Endothelial cell (in vitro differentiated cells): Measurements from ENCODE around the gene MRGPRG. TPM values are rescaled to one million over a fixed set of nuclear protein-coding genes. Genes with fewer than 3 reads are reported as not detected.

Experiments
- DNase-seq: peaks from one replicate; pipeline ENCODE4 v3.0.0; 2021; ENCODE audit warnings: low spot score
- H3K27ac Mint-ChIP-seq: one replicate; pipeline ENCODE4 v1.8.0; 2021; ENCODE audit warnings: mixed read lengths, inconsistent platforms; ENCODE audit not compliant: unreplicated experiment
- H3K27me3 Mint-ChIP-seq: one replicate; pipeline ENCODE4 v1.8.0; 2021; ENCODE audit warnings: mild to moderate bottlenecking, moderate library complexity, mixed read lengths, inconsistent platforms; ENCODE audit not compliant: unreplicated experiment
- H3K36me3 Mint-ChIP-seq: one replicate; pipeline ENCODE4 v1.8.0; 2021; ENCODE audit warnings: mild to moderate bottlenecking, low read depth, mixed read lengths, inconsistent platforms; ENCODE audit not compliant: unreplicated experiment
- H3K4me1 Mint-ChIP-seq: one replicate; pipeline ENCODE4 v1.8.0; 2021; ENCODE audit warnings: mild to moderate bottlenecking, mixed read lengths, inconsistent platforms; ENCODE audit not compliant: unreplicated experiment
- H3K4me3 Mint-ChIP-seq: one replicate; pipeline ENCODE4 v1.8.0; 2021; ENCODE audit warnings: mild to moderate bottlenecking, mixed read lengths, inconsistent platforms; ENCODE audit not compliant: unreplicated experiment
- H3K9me3 Mint-ChIP-seq: one replicate; pipeline ENCODE4 v1.8.0; 2021; ENCODE audit warnings: mixed read lengths, inconsistent platforms; ENCODE audit not compliant: unreplicated experiment
- total RNA-seq: library from RNA; stranded (reverse); fragmentation: NEBNext Ultra II Directional; extraction: Animal tissue kit (Norgen Biotek cat#: 25700); gene quantifications from one replicate; pipeline ENCODE4 v1.2.1, GENCODE V29; 2021; ENCODE audit not compliant: unreplicated experiment
- TF ChIP-seq, protein P1 (sequence below): fragments of 200-600 bp; sonication (generic); IDR thresholded peaks from one replicate; pipeline ENCODE4 v1.5.0; 2021; ENCODE audit warnings: antibody characterized with exemption; ENCODE audit not compliant: unreplicated experiment

MRGPRG gene
- total RNA-seq, 1 donor from 2014 or later = not detected

DNA sequence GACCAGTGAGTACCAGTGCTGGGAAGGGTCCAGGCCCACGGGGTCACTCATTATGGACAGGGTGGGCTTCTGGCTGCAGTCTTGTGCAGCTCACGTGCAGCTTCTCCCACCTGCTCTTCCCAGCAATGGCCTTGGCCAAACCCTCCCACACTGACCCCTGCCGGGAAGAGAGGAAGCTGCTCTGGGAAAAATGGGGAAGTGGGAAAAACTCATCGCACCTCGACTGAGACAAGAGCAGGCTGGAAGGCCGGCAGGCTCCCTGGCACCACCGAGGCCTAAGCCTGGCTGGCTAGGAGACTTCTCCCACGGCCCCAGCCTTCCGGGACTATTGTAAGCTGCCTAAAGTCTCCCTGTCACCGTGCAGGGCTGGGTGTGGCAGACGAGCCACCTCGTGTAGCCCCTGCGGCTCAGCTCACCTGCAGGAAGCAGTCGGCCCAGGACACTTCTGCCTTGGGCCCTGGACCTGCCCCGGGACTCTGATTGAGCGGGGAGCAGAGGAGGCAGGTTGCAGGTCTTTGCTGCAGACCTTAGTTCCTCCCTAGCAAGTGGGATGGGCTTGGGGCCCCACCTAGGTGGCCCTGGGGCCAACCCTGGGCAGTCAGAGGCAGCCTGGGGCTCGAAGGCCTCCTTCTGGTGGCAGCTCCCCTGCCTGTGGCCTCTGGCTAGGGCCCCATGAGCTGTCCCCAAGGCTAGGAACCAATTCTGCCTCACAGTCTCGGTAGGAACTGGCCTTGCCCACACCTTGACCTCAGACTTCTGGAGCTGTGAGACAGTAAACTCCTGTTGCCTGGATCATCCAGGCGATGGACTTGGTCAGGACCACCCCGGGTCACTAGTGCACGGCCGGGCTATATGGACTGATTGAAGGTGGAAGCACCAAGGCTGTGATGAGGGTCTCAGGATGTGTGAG is 23.1 kb downstream of the MRGPRG start:
- no peaks in the 10 kb centered on the region for H3K9me3 Mint-ChIP-seq
- TF ChIP-seq, protein P1, sequence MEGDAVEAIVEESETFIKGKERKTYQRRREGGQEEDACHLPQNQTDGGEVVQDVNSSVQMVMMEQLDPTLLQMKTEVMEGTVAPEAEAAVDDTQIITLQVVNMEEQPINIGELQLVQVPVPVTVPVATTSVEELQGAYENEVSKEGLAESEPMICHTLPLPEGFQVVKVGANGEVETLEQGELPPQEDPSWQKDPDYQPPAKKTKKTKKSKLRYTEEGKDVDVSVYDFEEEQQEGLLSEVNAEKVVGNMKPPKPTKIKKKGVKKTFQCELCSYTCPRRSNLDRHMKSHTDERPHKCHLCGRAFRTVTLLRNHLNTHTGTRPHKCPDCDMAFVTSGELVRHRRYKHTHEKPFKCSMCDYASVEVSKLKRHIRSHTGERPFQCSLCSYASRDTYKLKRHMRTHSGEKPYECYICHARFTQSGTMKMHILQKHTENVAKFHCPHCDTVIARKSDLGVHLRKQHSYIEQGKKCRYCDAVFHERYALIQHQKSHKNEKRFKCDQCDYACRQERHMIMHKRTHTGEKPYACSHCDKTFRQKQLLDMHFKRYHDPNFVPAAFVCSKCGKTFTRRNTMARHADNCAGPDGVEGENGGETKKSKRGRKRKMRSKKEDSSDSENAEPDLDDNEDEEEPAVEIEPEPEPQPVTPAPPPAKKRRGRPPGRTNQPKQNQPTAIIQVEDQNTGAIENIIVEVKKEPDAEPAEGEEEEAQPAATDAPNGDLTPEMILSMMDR = no peak
- peaks cover 8% of the 10 kb centered on the region for H3K27me3 Mint-ChIP-seq
- H3K4me1 Mint-ChIP-seq = peaks cover 3% of the 10 kb centered on the region
- no peak for DNase-seq
- H3K36me3 Mint-ChIP-seq = no peaks in the 10 kb centered on the region
- no peak overlapping the region for H3K4me3 Mint-ChIP-seq
- peak overlapping the region; percentile 84 for H3K27ac Mint-ChIP-seq

DNA sequence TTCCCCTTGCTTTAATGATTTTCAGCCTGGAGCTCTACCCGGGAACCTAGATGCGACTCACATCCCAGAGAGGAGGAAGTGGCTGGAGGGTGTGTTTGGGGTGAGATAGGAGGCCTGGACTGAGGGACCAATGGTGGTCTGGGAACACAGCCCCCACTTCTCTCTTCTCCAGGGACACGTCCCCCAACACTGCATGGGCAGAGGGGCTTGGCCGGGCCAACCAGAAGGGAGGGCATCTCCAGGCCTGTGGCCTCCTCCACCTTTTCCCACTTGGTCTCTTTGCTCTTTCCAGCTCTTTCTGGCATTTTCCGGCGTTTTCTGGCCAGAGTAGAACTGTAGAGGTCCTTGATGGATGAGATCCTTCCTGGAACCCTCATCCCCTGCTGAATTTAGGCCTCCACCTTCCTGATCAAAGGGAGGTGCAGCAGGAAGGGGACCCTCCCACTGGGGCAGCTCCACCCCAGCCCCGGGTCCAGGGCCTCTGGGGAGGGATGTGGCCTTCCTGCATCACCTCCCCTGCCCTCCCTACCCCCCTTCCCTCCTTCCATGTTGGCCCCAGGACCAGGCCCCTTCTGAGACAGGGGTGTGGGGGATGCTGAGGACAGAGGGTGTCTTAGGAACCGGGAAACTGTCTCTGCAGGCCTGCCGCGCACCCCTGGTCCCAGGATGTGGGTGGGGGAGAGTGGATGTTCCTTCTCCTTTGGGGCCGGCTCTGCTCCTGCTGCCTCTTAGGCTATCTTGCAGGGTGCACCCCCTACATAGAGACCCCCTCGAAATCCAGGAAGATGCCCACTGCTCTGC is 24.4 kb downstream of the MRGPRG start:
- Mint-ChIP-seq H3K9me3 (no peaks in the 10 kb centered on the region), H3K4me3 (no peak overlapping the region), H3K36me3 (no peaks in the 10 kb centered on the region), H3K27ac (no peak overlapping the region), H3K27me3 (peaks cover 9% of the 10 kb centered on the region), H3K4me1 (peaks cover 3% of the 10 kb centered on the region)
- no peak for DNase-seq
- TF ChIP-seq, protein P1 = no peak

DNA sequence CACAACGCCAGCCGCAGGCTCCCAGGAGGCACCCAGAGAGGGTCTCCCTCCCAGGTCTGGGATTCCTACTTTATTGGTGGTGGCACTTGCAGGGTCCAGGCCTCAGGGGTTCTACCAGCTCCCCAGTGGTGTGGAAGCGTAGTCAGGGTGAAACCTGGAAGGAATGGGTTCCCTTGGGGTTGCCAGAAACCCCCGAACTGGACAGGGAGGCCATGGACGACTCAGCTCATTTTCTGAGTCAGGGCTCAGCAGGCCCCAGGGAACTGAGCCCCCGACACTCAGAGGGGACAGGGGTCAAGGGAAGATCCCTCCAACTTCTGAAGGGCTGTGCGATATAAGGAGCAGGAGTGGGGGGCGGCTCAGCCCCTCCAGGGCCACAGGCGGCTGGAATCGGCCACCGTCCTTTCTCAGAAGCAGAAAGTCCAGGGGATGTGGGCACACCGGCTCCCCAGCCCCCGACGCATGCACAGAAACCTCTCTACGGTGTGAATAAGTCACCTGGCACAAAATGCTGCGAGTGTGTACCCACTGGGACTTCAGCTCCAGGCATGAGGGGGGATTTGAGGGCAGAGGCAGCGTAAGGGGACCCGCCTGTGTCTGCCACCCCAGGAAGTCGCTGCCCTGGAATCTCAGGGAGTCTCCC is 25.1 kb downstream of the MRGPRG start:
- DNase-seq = no peak
- Mint-ChIP-seq H3K9me3 (no peaks in the 10 kb centered on the region), H3K4me3 (no peak overlapping the region), H3K27me3 (peaks cover 8% of the 10 kb centered on the region), H3K36me3 (no peaks in the 10 kb centered on the region), H3K27ac (no peak overlapping the region), H3K4me1 (peaks cover 3% of the 10 kb centered on the region)
- TF ChIP-seq, protein P1 = no peak

DNA sequence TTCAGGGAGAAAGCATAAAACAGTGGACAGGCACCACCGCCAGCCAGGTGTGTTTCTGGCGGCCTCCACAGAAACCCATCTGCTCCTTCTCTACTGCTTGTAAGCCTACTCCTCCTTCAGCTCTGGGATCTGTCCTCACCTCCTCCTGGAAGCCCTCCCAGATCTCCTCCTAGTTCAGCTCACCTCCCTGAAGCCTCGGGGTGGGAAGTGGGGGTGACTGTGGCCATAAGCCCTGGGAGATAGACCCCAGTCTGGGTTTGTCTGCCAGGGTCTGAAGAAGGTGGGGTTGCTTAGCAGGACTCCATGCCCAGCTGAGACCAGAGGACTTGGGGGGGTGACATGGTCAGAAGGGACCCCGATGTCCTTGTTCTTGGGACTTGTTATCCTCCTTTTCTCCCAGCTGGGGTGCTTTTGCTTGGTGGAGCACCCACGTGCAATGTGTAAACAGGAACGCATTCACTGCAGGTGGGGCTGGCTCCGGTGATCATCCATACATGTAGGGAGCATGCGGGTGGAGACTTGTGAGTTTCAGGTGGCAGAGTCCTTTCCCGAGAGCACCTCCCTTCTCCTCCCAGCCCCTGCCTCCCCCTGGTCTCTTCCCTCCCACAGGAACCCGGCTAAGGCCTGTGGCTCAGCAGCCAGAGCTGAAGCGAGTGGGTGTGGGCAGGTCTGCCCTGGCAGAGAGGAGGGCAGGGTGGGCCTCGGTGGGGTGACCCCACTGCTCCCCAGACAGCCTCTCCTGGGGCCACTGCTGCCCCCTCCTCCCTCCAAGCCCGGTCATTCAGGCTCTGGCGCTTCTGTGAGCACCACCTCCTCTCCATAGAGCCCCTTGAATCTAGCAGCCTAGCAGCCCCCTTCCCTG is 25.9 kb downstream of the MRGPRG start:
- DNase-seq = no peak
- TF ChIP-seq, protein P1 = no peak
- no peak overlapping the region for H3K27ac Mint-ChIP-seq

More for the DNA sequence above, 25.9 kb downstream of the MRGPRG start:
- no peaks in the 10 kb centered on the region for H3K36me3 Mint-ChIP-seq
- no peaks in the 10 kb centered on the region for H3K9me3 Mint-ChIP-seq
- H3K4me3 Mint-ChIP-seq = no peak overlapping the region
- H3K4me1 Mint-ChIP-seq = peaks cover 3% of the 10 kb centered on the region
- peaks cover 6% of the 10 kb centered on the region for H3K27me3 Mint-ChIP-seq
